SK-N-SH treated with all-trans-retinoic acid at 6 μM for 48 hours (cell line): ENCODE results near the gene RBFOX2.

Experiments used
- ARNTL ChIP-seq: fragments of 450-650 bp; formaldehyde crosslinking; IDR thresholded peaks from 2 replicates; pipeline ENCODE4 v1.5.0; 2020; ENCODE audit warnings: low read depth, mild to moderate bottlenecking, moderate library complexity, borderline replicate concordance
- BACH2 ChIP-seq: fragments of 250-450 bp; sonication (Bioruptor Pico); IDR thresholded peaks from 2 replicates; pipeline ENCODE4 v1.9.0; 2021; ENCODE audit warnings: mild to moderate bottlenecking, borderline replicate concordance
- GLIS3 ChIP-seq: fragments of 250-450 bp; sonication (Bioruptor Pico); IDR thresholded peaks from 2 replicates; pipeline ENCODE4 v1.5.0; 2020; ENCODE audit warnings: mild to moderate bottlenecking, moderate library complexity
- OSR1 ChIP-seq: fragments of 250-450 bp; sonication (Bioruptor Pico); IDR thresholded peaks from 2 replicates; pipeline ENCODE4 v1.8.0; 2022; ENCODE audit warnings: moderate library complexity, mild to moderate bottlenecking, inconsistent platforms
- PPARA ChIP-seq: fragments of 250-450 bp; sonication (Bioruptor Pico); IDR thresholded peaks from 2 replicates; pipeline ENCODE4 v1.5.0; 2020; ENCODE audit warnings: mild to moderate bottlenecking, borderline replicate concordance
- RARB ChIP-seq: fragments of 250-450 bp; sonication (Bioruptor Pico); IDR thresholded peaks from 2 replicates; pipeline ENCODE4 v1.8.0; 2021; ENCODE audit warnings: mild to moderate bottlenecking, moderate library complexity
- TOX ChIP-seq: fragments of 250-450 bp; sonication (Bioruptor Pico); IDR thresholded peaks from 2 replicates; pipeline ENCODE4 v1.8.0; 2021; ENCODE audit warnings: mild to moderate bottlenecking, moderate library complexity, borderline replicate concordance
- ZC3H10 ChIP-seq: fragments of 250-450 bp; sonication (Bioruptor Pico); IDR thresholded peaks from 2 replicates; pipeline ENCODE4 v1.5.1; 2021; ENCODE audit warnings: mild to moderate bottlenecking, moderate library complexity
- ZFP3 ChIP-seq: fragments of 250-450 bp; sonication (Bioruptor Pico); IDR thresholded peaks from 2 replicates; pipeline ENCODE4 v1.5.0; 2020; ENCODE audit warnings: mild to moderate bottlenecking, moderate library complexity
- ZFP30 ChIP-seq: fragments of 450-650 bp; formaldehyde crosslinking; IDR thresholded peaks from 2 replicates; pipeline ENCODE4 v1.5.0; 2022; ENCODE audit warnings: mild to moderate bottlenecking, moderate library complexity
- ZNF565 ChIP-seq: fragments of 450-650 bp; formaldehyde crosslinking; conservative IDR thresholded peaks from 2 replicates; pipeline ENCODE4 v1.5.0; 2020; ENCODE audit warnings: low read depth, mild to moderate bottlenecking, moderate library complexity
- TF ChIP-seq, protein P1 (sequence below): fragments of 250-450 bp; sonication (Bioruptor Pico); IDR thresholded peaks from 2 replicates; pipeline ENCODE4 v1.5.0; 2020; ENCODE audit warnings: mild to moderate bottlenecking, moderate library complexity
- TF ChIP-seq, protein P2 (sequence below): fragments of 250-450 bp; sonication (Bioruptor Pico); IDR thresholded peaks from 2 replicates; pipeline ENCODE4 v1.5.1; 2020; ENCODE audit warnings: low read depth, mild to moderate bottlenecking, moderate library complexity
- TF ChIP-seq, protein P3 (sequence below): fragments of 250-450 bp; sonication (Bioruptor Pico); IDR thresholded peaks from 2 replicates; pipeline ENCODE4 v1.8.0; 2020; ENCODE audit warnings: mild to moderate bottlenecking, moderate library complexity, borderline replicate concordance

DNA sequence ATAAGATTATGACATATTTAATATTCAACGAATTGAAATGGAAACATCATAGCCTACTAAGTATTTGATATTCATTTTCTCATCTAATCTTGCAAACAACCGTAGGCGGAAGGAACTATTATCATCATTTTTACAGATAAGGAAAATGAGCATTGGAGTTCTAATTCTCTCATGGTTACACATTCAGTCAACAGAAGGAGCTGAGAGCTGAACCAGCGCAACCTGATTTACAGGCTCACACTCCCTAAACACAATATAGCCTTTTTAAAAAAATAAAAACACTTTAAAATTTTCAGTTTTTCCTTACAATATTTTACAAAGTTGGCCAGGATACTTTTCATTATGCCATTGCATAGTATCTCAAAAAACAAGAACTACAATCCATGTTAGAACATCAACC, 236.1 kb downstream of the RBFOX2 start:
- TF ChIP-seq GLIS3 (CRISPR knock-in tag), result no peak
- no peak for TF ChIP-seq ZNF565 (CRISPR knock-in tag)
- no peak for TF ChIP-seq ZFP30 (CRISPR knock-in tag)
- TF ChIP-seq, protein P1, sequence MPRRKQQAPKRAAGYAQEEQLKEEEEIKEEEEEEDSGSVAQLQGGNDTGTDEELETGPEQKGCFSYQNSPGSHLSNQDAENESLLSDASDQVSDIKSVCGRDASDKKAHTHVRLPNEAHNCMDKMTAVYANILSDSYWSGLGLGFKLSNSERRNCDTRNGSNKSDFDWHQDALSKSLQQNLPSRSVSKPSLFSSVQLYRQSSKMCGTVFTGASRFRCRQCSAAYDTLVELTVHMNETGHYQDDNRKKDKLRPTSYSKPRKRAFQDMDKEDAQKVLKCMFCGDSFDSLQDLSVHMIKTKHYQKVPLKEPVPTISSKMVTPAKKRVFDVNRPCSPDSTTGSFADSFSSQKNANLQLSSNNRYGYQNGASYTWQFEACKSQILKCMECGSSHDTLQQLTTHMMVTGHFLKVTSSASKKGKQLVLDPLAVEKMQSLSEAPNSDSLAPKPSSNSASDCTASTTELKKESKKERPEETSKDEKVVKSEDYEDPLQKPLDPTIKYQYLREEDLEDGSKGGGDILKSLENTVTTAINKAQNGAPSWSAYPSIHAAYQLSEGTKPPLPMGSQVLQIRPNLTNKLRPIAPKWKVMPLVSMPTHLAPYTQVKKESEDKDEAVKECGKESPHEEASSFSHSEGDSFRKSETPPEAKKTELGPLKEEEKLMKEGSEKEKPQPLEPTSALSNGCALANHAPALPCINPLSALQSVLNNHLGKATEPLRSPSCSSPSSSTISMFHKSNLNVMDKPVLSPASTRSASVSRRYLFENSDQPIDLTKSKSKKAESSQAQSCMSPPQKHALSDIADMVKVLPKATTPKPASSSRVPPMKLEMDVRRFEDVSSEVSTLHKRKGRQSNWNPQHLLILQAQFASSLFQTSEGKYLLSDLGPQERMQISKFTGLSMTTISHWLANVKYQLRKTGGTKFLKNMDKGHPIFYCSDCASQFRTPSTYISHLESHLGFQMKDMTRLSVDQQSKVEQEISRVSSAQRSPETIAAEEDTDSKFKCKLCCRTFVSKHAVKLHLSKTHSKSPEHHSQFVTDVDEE, result no peak
- TF ChIP-seq ZC3H10 (CRISPR knock-in tag), result no peak
- TF ChIP-seq ZFP3, result no peak
- no peak for TF ChIP-seq TOX (CRISPR knock-in tag)
- TF ChIP-seq, protein P2, sequence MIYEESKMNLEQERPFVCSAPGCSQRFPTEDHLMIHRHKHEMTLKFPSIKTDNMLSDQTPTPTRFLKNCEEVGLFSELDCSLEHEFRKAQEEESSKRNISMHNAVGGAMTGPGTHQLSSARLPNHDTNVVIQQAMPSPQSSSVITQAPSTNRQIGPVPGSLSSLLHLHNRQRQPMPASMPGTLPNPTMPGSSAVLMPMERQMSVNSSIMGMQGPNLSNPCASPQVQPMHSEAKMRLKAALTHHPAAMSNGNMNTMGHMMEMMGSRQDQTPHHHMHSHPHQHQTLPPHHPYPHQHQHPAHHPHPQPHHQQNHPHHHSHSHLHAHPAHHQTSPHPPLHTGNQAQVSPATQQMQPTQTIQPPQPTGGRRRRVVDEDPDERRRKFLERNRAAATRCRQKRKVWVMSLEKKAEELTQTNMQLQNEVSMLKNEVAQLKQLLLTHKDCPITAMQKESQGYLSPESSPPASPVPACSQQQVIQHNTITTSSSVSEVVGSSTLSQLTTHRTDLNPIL (CRISPR knock-in tag), result no peak
- TF ChIP-seq OSR1, result no peak
- TF ChIP-seq, protein P3, sequence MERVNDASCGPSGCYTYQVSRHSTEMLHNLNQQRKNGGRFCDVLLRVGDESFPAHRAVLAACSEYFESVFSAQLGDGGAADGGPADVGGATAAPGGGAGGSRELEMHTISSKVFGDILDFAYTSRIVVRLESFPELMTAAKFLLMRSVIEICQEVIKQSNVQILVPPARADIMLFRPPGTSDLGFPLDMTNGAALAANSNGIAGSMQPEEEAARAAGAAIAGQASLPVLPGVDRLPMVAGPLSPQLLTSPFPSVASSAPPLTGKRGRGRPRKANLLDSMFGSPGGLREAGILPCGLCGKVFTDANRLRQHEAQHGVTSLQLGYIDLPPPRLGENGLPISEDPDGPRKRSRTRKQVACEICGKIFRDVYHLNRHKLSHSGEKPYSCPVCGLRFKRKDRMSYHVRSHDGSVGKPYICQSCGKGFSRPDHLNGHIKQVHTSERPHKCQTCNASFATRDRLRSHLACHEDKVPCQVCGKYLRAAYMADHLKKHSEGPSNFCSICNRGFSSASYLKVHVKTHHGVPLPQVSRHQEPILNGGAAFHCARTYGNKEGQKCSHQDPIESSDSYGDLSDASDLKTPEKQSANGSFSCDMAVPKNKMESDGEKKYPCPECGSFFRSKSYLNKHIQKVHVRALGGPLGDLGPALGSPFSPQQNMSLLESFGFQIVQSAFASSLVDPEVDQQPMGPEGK (CRISPR knock-in tag), result no peak
- TF ChIP-seq PPARA (CRISPR knock-in tag), result no peak
- no peak for TF ChIP-seq ARNTL (CRISPR knock-in tag)
- no peak for TF ChIP-seq RARB (CRISPR knock-in tag)
- no peak for TF ChIP-seq BACH2
